HG03378 (cell line): Measurements from ENCODE around the gene PIGU.

Source experiments
- ATAC-seq: cut with Tn5 transposase; IDR thresholded peaks from one replicate; pipeline ENCODE4 v1.9.1; 2021; ENCODE audit warnings: mild to moderate bottlenecking, moderate library complexity; ENCODE audit not compliant: unreplicated experiment

PIGU gene

DNA sequence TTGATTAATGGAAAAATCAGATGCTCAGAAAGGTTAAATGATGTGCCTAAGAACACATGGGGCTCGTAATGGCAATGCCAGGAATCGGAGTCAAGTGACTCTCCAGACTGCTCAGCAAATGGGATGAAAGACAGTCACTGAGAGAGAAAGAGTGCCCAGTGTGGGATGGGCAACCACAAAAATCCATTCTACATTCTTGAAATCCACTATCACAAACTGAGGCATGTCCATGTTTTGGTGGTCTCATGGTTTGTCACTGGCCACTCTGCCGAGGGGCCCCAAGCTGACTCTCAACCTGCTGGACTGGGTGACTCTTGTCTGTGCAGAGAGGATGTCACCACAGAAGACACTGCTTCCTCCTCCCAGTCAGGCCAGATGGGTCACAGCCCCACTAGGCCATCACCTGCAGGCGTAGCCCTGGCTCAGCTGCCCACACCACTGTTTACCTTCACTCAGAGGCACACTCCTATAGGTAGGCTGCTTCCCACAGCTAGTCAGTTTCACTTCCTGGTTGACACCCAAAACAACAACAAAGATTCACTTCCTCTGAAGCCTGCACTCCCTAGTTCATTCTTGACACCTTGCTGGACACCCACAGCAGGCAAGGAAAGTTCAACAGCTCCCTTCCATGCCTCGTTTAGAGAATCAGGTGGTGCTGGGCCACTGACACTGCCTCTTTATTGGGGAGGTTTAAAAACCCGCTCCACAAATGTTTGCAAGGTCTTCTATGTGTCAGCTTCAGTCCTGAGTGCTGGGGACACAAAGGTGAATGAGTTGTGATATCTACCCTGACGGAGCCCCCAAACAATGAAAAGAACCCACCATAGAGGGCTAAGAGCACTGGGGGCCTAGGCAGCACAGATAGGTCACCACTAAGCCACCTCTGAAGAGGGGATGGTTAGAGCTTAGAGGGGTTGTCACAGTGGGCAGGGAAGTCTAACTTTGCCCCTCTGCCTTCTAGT is 96.6 kb downstream of the PIGU start:
- ATAC-seq, result peak; percentile 48

DNA sequence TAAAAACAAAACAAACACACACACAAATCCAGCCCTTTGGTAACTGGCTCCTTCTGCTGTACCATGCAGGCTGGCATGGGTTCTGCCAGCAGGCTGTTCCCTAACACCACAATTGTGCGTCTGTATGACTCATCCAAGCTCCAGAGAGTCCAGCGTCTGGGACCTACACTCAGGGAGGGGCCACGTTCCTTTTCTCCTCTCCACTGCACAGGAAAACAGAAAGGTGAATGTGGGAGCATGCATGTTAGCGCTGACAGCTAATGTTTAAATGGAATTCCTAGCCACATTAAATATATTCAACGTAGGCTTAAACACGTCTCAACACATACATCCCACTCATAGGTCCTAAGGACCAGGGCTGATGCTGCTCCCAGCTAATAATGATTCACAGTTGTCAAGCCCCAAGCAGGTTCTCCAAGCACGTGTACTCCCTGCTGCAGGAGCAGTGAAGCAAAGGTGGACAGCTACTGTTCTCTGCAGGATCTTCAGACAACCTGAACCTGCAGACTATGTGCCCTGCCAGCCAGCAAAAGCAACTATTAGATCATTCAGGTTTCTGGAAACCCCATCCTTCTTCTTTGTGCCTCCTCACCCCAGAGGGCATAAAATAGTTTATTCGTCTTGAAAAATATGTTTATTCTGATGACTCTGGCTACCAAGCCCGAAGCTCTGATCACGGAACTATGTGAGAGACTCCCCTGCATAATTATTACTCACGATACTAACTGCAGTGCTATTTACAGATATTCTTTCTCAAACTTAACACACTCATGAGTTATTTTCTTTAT is 97.5 kb downstream of the PIGU start:
- no peak for ATAC-seq

- ATAC-seq, result no peak
Observed at GRCh38 chr20:34578521-34578920, 98.4 kb downstream of the PIGU start.

DNA sequence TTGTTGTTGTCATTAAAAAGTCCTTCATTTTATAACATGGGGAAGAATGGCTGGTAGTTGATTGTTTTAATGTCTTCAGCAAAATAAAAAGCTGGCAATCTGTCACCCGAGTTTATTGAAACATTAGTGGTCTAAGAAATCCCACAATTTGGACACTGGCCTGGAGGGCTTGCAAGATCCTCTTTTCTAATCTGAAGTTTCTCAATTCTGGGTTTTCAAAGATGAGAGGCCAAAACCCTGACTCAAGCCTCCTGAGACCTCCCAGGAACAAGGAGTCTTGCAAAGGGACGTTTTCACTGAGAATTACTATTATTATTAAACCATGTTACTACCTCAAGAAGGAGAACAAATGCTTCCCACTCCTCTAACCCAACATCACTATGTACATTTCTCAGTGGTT is 98.9 kb downstream of the PIGU start:
- no peak for ATAC-seq

- no peak for ATAC-seq
Observed at GRCh38 chr20:34577061-34577460, 99.8 kb downstream of the PIGU start.

DNA sequence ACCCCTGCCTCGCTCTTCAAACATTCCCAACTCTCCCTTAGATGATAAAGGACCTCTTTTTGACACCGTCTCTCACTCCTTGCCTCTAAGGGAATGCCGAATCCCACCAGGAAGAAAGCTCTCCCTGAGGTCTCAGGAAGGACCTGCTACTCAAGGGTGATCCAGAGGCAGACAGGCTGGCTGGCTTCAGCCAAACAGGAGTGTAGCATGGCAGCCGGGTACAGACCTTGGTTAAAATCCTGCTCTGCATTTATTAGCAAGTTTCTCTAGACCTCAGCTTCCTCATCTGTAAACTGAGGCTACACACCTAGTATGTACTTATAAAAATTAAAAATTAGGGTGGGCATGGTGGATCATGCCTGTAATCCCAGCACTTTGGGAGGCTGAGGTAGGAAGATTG is 101.1 kb downstream of the PIGU start:
- ATAC-seq, result no peak

DNA sequence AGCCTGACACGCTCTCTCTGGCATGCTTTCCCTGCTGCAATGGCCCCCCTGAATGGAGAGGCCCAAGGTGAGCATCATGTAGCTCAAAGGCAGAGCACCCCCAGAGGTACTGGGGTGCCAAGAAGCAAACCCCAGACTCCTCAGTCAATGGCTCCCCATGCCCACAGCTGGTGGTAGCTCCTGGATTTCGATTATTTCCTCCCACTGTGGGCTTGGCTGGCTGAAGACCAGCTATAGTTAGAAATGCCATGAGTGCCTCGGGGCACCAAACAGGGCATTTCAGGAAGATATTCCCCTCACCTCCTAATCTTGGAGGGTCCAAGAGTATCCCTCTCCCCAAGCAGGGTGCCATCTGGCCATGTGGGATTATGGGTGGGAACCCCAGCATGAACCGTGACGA is 101.6 kb downstream of the PIGU start:
- ATAC-seq, result no peak

DNA sequence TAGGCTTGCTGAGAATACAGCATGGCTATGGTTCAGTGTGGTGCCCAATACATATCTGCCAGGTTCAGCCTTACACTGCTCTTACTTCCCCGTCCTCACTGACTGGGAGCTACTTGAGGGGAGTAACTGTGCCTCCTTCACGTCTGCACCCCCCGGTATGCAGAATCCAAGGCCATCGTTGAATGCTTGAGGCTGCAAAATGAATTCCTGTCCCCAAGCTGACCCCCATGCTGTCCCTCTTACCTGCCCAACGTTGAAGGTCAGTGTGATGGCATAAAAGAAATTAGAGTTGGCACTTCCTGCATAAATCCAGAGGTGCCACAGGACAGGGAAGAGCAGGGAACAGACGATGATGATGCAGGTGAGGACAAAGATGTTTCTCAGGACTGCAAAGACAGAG is 102.0 kb downstream of the PIGU start:
- ATAC-seq, result no peak

GRCh38 chr20:34574426-34574825 is 102.5 kb downstream of the PIGU start:
- ATAC-seq, result no peak

DNA sequence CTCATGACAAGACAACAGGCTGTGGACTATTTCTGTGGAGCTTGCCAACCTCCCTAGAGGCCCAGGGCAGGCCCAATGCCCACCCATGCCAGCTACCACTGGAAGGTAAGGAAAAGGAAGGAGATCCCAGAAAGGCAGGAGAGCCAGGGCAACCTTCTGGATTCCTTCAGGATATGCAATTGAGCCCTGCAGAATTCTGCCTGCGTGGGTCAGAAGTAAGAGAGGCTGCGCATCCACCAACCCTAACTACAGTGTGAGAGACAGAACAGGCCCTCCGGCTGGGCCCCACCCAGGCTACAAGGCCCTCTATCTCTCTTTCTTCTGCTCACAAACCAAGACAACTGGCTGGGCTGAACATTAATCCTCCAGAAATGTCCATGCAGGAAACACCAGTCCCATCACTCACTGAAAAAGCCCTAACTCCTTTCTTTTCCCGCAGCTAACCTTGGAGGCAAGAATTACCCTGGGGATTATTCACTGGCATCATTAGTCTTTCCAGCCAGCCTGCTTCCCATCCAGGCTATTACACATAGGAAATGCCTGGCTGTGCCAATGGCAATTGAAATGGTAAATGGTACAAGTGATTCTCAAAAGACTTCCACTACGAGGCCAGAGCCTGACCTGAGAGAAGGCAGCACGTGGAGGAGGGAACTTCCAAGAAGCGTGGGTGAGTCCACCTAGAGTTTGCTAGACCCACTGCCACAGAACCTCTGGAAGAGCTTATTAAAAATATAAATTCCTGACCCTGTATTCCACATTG is 103.2 kb downstream of the PIGU start:
- ATAC-seq, result no peak

- ATAC-seq, result no peak
Observed at GRCh38 chr20:34571753-34572152, 105.1 kb downstream of the PIGU start.

GRCh38 chr20:34570859-34571306 is 106.0 kb downstream of the PIGU start:
- ATAC-seq, result no peak

GRCh38 chr20:34569598-34569997 is 107.3 kb downstream of the PIGU start:
- no peak for ATAC-seq

DNA sequence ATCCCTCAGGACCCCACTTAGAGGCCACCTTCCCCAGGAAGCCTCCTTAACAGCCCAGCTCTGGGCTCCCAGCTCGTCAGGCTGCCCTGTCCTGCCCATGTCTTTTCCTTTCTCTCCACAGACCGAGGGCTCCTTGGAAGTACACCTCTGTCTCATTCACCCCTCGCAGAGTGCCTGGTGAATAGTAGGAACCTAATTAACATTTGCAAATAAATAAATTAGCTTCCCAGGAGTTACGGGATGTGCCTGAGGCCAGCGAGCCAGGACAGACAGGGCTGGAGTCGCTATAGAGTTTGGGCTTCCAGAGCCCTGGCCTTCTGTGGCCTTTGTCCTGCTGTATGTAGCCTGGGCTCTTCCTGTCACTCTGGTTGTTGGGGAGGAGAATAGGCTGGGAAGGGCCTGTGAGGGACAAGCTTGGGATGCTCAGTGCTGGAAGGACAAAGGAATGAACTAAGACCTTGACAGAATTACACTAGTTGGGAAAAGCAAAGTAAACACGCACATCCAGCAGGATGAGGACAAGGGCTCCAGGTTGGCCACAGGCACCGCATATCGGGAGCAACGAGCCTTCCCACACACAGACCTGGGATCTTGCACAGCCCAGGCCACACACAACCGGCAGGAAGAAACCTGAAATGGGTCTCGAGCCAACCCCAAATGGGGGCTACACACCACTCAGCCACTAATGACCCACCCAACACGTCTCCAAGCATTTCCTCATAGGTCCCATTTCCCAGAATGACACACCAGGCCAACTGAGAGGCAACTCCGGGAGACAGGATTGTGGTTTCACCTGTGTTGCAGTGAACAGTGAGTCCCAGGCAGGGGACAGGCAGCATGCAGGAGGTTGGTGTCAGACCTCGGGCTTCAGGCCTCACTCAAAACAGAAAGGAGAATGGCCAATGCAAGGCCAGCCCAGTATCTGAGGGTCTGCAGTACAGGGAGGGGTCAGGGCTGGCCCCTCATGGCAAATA is 108.7 kb downstream of the PIGU start:
- ATAC-seq, result no peak

DNA sequence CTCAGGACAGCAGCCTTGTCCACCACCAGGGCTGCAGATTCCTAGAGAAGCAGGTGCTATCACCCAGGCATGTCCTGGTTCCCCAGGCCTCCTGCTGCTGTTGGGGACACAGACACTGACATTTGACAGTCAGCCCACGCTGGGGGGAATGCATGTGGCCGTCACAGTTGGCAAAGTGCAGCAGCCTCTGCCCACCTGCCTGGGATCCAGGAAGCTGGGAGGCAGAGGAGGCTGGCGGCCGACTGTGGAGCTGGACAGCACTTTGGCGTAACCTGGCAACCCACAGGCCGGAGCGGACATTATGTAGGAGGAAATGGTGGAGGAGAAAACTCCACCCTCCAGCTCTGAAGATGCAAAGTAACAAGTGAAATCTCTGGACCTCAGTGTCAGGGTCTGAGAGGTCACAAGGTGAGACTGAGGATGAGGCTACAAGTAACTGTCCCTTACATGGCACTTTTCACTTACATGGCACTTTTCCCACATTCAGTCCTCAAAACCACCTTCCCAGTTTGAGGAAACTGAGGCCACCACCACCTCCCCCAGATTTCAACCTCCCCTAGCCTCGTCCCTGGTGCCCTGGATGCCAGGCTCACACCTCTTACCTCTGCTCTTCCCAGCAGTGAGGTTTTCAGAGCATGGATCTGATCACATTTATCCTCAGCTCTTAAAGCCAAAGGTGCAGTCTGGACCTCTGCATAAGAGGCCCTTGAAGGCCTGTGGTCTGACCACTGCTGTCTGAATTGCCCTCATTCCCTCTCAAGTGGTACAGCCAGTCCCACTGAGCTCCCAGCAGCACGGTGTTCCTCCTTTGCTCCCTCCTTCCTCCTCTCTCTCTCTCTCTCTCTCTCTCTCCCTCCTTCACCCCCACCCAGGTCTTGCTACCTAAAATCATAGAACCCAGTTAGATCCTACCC is 109.7 kb downstream of the PIGU start:
- no peak for ATAC-seq

DNA sequence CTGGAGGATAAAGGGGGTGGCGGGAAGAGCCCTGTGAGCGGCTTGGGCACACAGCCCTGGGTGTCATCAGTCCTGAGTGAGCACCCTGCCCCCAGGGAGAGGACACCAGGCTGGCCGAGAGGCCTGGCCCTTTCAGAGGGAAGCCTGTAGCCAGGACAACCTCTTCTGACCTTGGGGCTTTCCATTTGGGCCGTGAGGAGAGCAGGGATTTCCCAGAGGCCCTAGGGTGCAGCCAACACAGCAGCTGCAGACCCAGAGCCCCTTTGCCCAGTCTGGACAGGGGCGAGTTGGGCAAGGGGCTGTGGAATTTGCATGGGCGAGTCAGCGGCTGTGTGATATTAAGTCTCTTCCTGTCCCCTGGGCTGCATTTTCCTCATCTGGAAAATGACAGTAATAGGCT is 112.1 kb downstream of the PIGU start:
- ATAC-seq, result no peak

- no peak for ATAC-seq
Observed at GRCh38 chr20:34562641-34563040, 114.3 kb downstream of the PIGU start.

- no peak for ATAC-seq
Observed at GRCh38 chr20:34561661-34562060, 115.2 kb downstream of the PIGU start.

DNA sequence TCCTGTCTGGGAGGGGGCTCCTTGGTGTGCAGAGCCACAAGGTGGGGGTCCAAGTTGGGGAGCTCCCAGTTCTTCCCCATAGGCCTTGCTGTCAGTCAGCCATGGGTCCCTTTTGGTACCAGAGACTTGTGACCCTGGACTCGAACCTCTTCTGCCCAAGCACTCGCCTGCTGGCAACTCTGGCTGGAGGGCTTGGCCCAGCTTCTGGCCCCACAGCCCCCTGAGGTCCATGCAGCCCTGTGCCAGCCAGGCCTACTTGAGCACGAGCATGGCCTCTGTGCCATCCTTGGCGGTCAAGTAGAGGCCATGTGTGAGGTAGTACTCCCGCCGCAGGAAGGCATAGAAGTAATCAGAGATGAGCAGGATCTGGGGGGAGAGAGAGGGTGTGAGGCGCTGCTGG is 116.3 kb downstream of the PIGU start:
- ATAC-seq, result no peak
